Lung (tissue), 12 donors: ENCODE results near the gene BAG5. TPM values are rescaled to one million over a fixed set of nuclear protein-coding genes. Genes with fewer than 3 reads are reported as not detected.

Source experiments
- ATAC-seq: fragments of 200-7000 bp; cut with Tn5 transposase; one replicate; pipeline ENCODE4 v1.9.1; 2020; ENCODE audit warnings: moderate number of reproducible peaks; ENCODE audit not compliant: insufficient read depth, low FRiP score
- DNase-seq, 3 donors: peaks; one replicate each; pipeline ENCODE4 v3.0.0-alpha.2; 2013 to 2017
- H3K27ac ChIP-seq, 2 donors: one replicate each; pipeline ENCODE4 v1.5.1; 2013; ENCODE audit warnings: mild to moderate bottlenecking in 2 of 2, moderate library complexity in 2 of 2, control low read depth in 1 of 2, inconsistent platforms in 1 of 2, low read depth in 1 of 2, low read length in 1 of 2
- H3K27me3 ChIP-seq, 3 donors: one replicate each; pipeline ENCODE4 v1.5.1; 2013; ENCODE audit warnings: low read length in 2 of 3; ENCODE audit not compliant: control insufficient read depth in 3 of 3, insufficient read depth in 3 of 3
- H3K36me3 ChIP-seq, 4 donors: one replicate each; pipeline ENCODE4 v1.5.1; 2013; ENCODE audit warnings: low read length in 4 of 4, mild to moderate bottlenecking in 1 of 4, moderate library complexity in 1 of 4; ENCODE audit not compliant: control insufficient read depth in 4 of 4, insufficient read depth in 4 of 4
- H3K4me1 ChIP-seq, 5 donors: one replicate each; pipeline ENCODE4 v1.5.1; 2013; ENCODE audit warnings: low read length in 5 of 5, mild to moderate bottlenecking in 2 of 5, moderate library complexity in 1 of 5; ENCODE audit not compliant: control insufficient read depth in 5 of 5, insufficient read depth in 5 of 5
- H3K4me3 ChIP-seq: one replicate; pipeline ENCODE4 v1.5.1; 2013; ENCODE audit warnings: mild to moderate bottlenecking, control low read depth, moderate library complexity
- H3K9ac ChIP-seq, 2 donors: one replicate each; pipeline ENCODE4 v1.5.1; 2013; ENCODE audit warnings: low read length in 2 of 2, control low read depth in 1 of 2; ENCODE audit not compliant: insufficient read depth in 1 of 2
- H3K9me3 ChIP-seq, 4 donors: one replicate each; pipeline ENCODE4 v1.5.1; 2013; ENCODE audit warnings: low read length in 3 of 4, mild to moderate bottlenecking in 1 of 4, moderate library complexity in 1 of 4; ENCODE audit not compliant: control insufficient read depth in 4 of 4, insufficient read depth in 3 of 4
- CTCF ChIP-seq: IDR thresholded peaks from 2 replicates; pipeline ENCODE4 v1.5.1; 2012; ENCODE audit warnings: mild to moderate bottlenecking; ENCODE audit errors: control extremely low read depth, extremely low read depth
- WGBS, 2 donors: extraction: QIAGEN DNeasy Blood & Tissue Kit; methylation state at CpG; one replicate each; pipeline ENCODE4 v1.1.7; 2013; 5-methylcytosine and 5-hydroxymethylcytosine counted together
- polyA plus RNA-seq, 2 donors: library from polyadenylated mRNA; stranded (reverse); fragments of 200-250 nt; gene quantifications; one replicate each; pipeline ENCODE4 v1.2.1, GENCODE V29; 2013
- total RNA-seq, 2 donors: library from RNA; depleted of rRNA in 1 of 2; stranded (reverse); fragments of >200 nt in 1 of 2; gene quantifications; one replicate each; pipeline ENCODE4 v1.2.1, GENCODE V29; 2014 to 2021
- donor health status: control.
- donor health status: control.
- donor health status: Bipolar disorder and iron deficiency.
- donor health status: healthy.
- donor health status: DM: yes; HTN: yes; CAD: no.

Gene BAG5
- total and polyA plus RNA-seq, 4 donors, result 8.7 to 26.0 (median 18.5) TPM

GRCh38 chr14:103529383-103530365 is 32.8 kb downstream of the BAG5 start:
- WGBS, 2 donors, result 52 to 56% methylated on average over 42 of the region's 42 CpGs
- Histone ChIP-seq H3K4me3 (peak overlapping the region; percentile 91), H3K9me3 (no peaks in the 10 kb centered on the region), H3K4me1 (peaks cover 0 to 38% (median 14%) of the 10 kb centered on the region in 5 donors), H3K36me3 (peaks cover 0 to 34% (median 4%) of the 10 kb centered on the region in 4 donors), H3K9ac (peak overlapping the region; percentile 26 to 59), H3K27ac (peak overlapping the region; percentile 71 to 85), H3K27me3 (no peaks in the 10 kb centered on the region)
- ATAC-seq (peak; percentile 5), DNase-seq (no peak)
- no peak for TF ChIP-seq CTCF

- no peak for TF ChIP-seq CTCF
- H3K4me1 ChIP-seq, result peaks cover 0 to 41% (median 14%) of the 10 kb centered on the region in 5 donors
- ATAC-seq (peak; percentile 86), DNase-seq (peak; percentile 95 to 97 (median 95))
- no peaks in the 10 kb centered on the region for H3K27me3 ChIP-seq
- H3K4me3 ChIP-seq, result peak within 1 kb of the TSS; percentile 91
- peaks cover 0 to 25% (median 4%) of the 10 kb centered on the region in 4 donors for H3K36me3 ChIP-seq
- peak within 1 kb of the TSS; percentile 87 to 96 for H3K27ac ChIP-seq
- peak within 1 kb of the TSS; percentile 26 to 59 for H3K9ac ChIP-seq
- WGBS, 2 donors, result 2 to 5% methylated on average over 45 to 69 of the region's 70 CpGs
- H3K9me3 ChIP-seq, result no peaks in the 10 kb centered on the region
Observed at GRCh38 chr14:103528587-103529382, 33.7 kb downstream of the BAG5 start, which contains the start of gene TRMT61A. TRMT61A (plus strand) TSS chr14:103529196; CDS start chr14:103529979, 783 bp downstream.

- Histone ChIP-seq H3K4me1 (peaks cover 0 to 44% (median 14%) of the 10 kb centered on the region in 5 donors), H3K4me3 (peak overlapping the region; percentile 53), H3K27ac (peak overlapping the region; percentile 87 to 96), H3K27me3 (no peaks in the 10 kb centered on the region), H3K9ac (no peak overlapping the region), H3K9me3 (no peaks in the 10 kb centered on the region), H3K36me3 (peaks cover 0 to 20% (median 4%) of the 10 kb centered on the region in 4 donors)
- WGBS, 2 donors, result 48 to 63% methylated on average over 10 of the region's 10 CpGs
- peak; percentile 51 to 75 (median 68) for DNase-seq
- ATAC-seq, result no peak
- TF ChIP-seq CTCF, result no peak
Observed at GRCh38 chr14:103528146-103528586, 34.3 kb downstream of the BAG5 start.
